NAMALWA (cell line): ENCODE results near the gene RUNX1.

Source experiments
- DNase-seq: peaks from one replicate; pipeline ENCODE4 v3.0.0-alpha.2; 2015; ENCODE audit warnings: low spot score

The RUNX1 gene

GRCh38 chr21:34878940-34879339 is 170.2 kb downstream of the RUNX1 start:
- no peak for DNase-seq

GRCh38 chr21:34878501-34878900 is 170.6 kb downstream of the RUNX1 start:
- no peak for DNase-seq

GRCh38 chr21:34877485-34878128 is 171.5 kb downstream of the RUNX1 start:
- no peak for DNase-seq

GRCh38 chr21:34875830-34876229 is 173.3 kb downstream of the RUNX1 start:
- no peak for DNase-seq

- DNase-seq, result peak; percentile 60
Observed at GRCh38 chr21:34874684-34875513, 174.2 kb downstream of the RUNX1 start.

- DNase-seq, result no peak
Observed at GRCh38 chr21:34871026-34871908, 177.8 kb downstream of the RUNX1 start.

- DNase-seq, result no peak
Observed at GRCh38 chr21:34870246-34870645, 178.9 kb downstream of the RUNX1 start.

- DNase-seq, result no peak
Observed at GRCh38 chr21:34869545-34869944, 179.6 kb downstream of the RUNX1 start.

GRCh38 chr21:34867785-34868184 is 181.3 kb downstream of the RUNX1 start:
- no peak for DNase-seq

- peak; percentile 43 for DNase-seq
Observed at GRCh38 chr21:34865400-34866241, 183.5 kb downstream of the RUNX1 start.

GRCh38 chr21:34864370-34865149 is 184.5 kb downstream of the RUNX1 start:
- no peak for DNase-seq

- DNase-seq, result no peak
Observed at GRCh38 chr21:34862951-34863350, 186.2 kb downstream of the RUNX1 start.

GRCh38 chr21:34861258-34861657 is 187.8 kb downstream of the RUNX1 start:
- DNase-seq, result no peak

- no peak for DNase-seq
Observed at GRCh38 chr21:34859976-34860653, 189.0 kb downstream of the RUNX1 start.

GRCh38 chr21:34858559-34858958 is 190.5 kb downstream of the RUNX1 start:
- DNase-seq, result no peak

- no peak for DNase-seq
Observed at GRCh38 chr21:34857874-34858273, 191.2 kb downstream of the RUNX1 start.

GRCh38 chr21:34857122-34857713 is 191.9 kb downstream of the RUNX1 start:
- DNase-seq, result no peak

GRCh38 chr21:34852448-34852847 is 196.7 kb downstream of the RUNX1 start:
- DNase-seq, result no peak

- no peak for DNase-seq
Observed at GRCh38 chr21:34850166-34850690, 198.9 kb downstream of the RUNX1 start.
